NT2/D1 (cell line): ENCODE measurements around the gene RPH3AL.

Experiments used
- YY1 ChIP-seq: IDR thresholded peaks from 2 replicates; pipeline ENCODE4 v1.6.1; 2011; ENCODE audit not compliant: insufficient read length, insufficient read depth
- ZNF274 ChIP-seq: IDR thresholded peaks from 2 replicates; pipeline ENCODE4 v1.6.1; 2011; ENCODE audit warnings: mild to moderate bottlenecking, low read depth, low read length

DNA sequence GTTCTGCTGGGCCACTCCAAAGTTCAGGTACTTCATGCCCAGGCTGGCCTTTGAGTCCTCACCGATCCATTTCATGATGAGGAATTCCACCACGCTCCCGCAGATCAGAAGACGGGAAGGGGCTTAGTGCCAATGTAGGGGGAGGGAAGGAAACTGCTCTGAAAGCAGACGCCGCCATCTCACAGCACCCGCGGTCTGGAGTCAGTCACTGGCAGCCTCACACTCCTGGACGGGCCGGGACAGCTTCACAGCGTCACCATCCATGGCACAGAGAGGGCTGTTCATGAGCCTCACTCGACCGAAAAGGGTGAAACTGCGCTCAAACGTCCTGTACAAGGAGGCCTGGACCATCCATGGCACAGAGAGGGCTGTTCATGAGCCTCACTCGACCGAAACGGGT lies 62.0 kb downstream of the RPH3AL start:
- TF ChIP-seq ZNF274 (no peak), YY1 (no peak)
